Activated CD8-positive, alpha-beta memory T cell treated with anti-CD3 and anti-CD28 coated beads, Interleukin-2, amount 50 U/mL, for 24 hours (primary cell): ENCODE measurements around the gene IRAK2.

Source experiments
- DNase-seq: peaks from one replicate; pipeline ENCODE4 v3.0.0-alpha.2; 2020; ENCODE audit errors: extremely low read depth

IRAK2 gene

GRCh38 chr3:10188804-10189556, 24.3 kb downstream of the IRAK2 start:
- no peak for DNase-seq

- no peak for DNase-seq
Measured at GRCh38 chr3:10189557-10190354, 25.0 kb downstream of the IRAK2 start.

- DNase-seq = peak; percentile 28
Measured at GRCh38 chr3:10192953-10193691, 28.4 kb downstream of the IRAK2 start.

- no peak for DNase-seq
Measured at GRCh38 chr3:10193692-10194327, 29.1 kb downstream of the IRAK2 start.

- DNase-seq = no peak
Measured at GRCh38 chr3:10194328-10195071, 29.8 kb downstream of the IRAK2 start.

- no peak for DNase-seq
Measured at GRCh38 chr3:10195366-10196089, 30.8 kb downstream of the IRAK2 start.

GRCh38 chr3:10196389-10197052, 31.8 kb downstream of the IRAK2 start:
- DNase-seq = no peak

- DNase-seq = no peak
Measured at GRCh38 chr3:10198226-10198625, 33.5 kb downstream of the IRAK2 start.

- DNase-seq = peak; percentile 38
Measured at GRCh38 chr3:10198761-10199649, 34.3 kb downstream of the IRAK2 start.

GRCh38 chr3:10204921-10205320, 40.2 kb downstream of the IRAK2 start:
- no peak for DNase-seq

GRCh38 chr3:10205451-10206165, 40.9 kb downstream of the IRAK2 start:
- no peak for DNase-seq

- DNase-seq = no peak
Measured at GRCh38 chr3:10206166-10206511, 41.4 kb downstream of the IRAK2 start.

GRCh38 chr3:10213156-10213792, 48.6 kb downstream of the IRAK2 start:
- DNase-seq = no peak

- DNase-seq = no peak
Measured at GRCh38 chr3:10215578-10216368, 51.1 kb downstream of the IRAK2 start.

- no peak for DNase-seq
Measured at GRCh38 chr3:10217359-10217758, 52.6 kb downstream of the IRAK2 start.

GRCh38 chr3:10219737-10220136, 55.0 kb downstream of the IRAK2 start:
- DNase-seq = no peak
